ENCODE measurements around the gene FUBP3. TPM values are rescaled to one million over a fixed set of nuclear protein-coding genes. Genes with fewer than 3 reads are reported as not detected.

FUBP3 gene
- total RNA-seq, 4 donors from 2014 or later, result 20.7 to 41.1 (median 36.9) TPM

DNA sequence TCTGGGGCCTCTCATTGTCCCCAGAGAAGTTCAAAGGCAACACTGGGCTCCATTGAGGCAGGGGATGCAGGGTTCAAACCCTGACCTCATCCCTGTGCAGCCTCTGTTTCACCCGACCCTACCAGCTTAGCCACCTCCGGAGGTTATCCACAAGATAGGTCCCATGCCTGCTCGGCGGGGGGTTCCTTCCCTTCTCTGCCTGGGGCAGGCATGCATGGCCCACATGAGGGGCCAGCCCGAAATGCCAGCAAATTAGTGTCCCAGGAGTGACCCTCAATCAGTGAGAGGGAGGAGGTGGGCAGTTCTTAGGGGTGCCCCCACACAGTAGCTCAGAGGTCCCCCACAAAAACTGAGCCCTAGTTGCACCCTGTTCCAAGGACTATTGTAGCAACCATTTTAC lies 24.8 kb upstream of the FUBP3 start:
- H3K4me3 ChIP-seq, result no peak overlapping the region
- no peaks in the 10 kb centered on the region for H3K36me3 ChIP-seq
- TF ChIP-seq, protein P1, sequence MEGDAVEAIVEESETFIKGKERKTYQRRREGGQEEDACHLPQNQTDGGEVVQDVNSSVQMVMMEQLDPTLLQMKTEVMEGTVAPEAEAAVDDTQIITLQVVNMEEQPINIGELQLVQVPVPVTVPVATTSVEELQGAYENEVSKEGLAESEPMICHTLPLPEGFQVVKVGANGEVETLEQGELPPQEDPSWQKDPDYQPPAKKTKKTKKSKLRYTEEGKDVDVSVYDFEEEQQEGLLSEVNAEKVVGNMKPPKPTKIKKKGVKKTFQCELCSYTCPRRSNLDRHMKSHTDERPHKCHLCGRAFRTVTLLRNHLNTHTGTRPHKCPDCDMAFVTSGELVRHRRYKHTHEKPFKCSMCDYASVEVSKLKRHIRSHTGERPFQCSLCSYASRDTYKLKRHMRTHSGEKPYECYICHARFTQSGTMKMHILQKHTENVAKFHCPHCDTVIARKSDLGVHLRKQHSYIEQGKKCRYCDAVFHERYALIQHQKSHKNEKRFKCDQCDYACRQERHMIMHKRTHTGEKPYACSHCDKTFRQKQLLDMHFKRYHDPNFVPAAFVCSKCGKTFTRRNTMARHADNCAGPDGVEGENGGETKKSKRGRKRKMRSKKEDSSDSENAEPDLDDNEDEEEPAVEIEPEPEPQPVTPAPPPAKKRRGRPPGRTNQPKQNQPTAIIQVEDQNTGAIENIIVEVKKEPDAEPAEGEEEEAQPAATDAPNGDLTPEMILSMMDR (IDR thresholded peaks at IDR 0.05), result no peak
- TF ChIP-seq POLR2AphosphoS5 (IDR thresholded peaks at IDR 0.05) (no peak), POLR2A (IDR thresholded peaks at IDR 0.05) (no peak), EP300 (IDR thresholded peaks at IDR 0.05; ENCODE audit: low read depth) (no peak)
- DNase-seq, result no peak
- WGBS, 2 donors (ENCODE audit: low coverage in 1 of 2), result 80 to 89% methylated on average over 2 to 5 of the region's 5 CpGs
- peaks cover 16% of the 10 kb centered on the region for H3K27me3 ChIP-seq
- in situ Hi-C loops (cut with MboI; ENCODE audit: low pct_ligation_motif_present in 1 of 4, low pct_unique_long_range_greater_than_20kb in 1 of 4, low sequenced_read_pairs in 3 of 4), result no loop called here
- H3K9me3 ChIP-seq, result peaks cover 0 to under 1% of the 10 kb centered on the region in 2 donors
- intact Hi-C loops (cut with DNase I; ENCODE audit: low total_unique reads), result no loop called here
- no peak overlapping the region for H3K27ac ChIP-seq
- H3K4me1 ChIP-seq, result no peaks in the 10 kb centered on the region

DNA sequence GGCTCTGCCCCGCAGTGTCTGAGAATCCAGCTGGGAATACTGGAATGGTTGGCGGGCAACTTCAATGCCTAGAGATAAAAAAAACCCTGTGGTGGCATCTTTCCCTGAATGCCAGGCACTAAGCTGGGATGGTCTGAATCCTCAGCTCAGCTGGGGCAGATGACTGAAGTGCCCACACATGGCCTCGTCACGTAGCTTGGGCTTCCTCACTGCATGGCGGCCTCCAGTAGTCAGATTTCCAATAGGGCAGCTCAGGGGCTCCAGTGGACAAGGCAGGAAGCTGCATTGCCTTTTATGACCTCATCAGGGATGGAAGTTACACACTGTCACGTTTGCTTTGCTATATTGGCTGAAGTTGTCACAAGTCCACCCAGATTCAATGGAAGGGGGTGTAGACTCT lies 24.3 kb upstream of the FUBP3 start:
- peaks cover 16% of the 10 kb centered on the region for H3K27me3 ChIP-seq
- H3K36me3 ChIP-seq, result no peaks in the 10 kb centered on the region
- intact Hi-C loops (cut with DNase I; ENCODE audit: low total_unique reads) (no loop called here), in situ Hi-C loops (cut with MboI; ENCODE audit: low pct_ligation_motif_present in 1 of 4, low pct_unique_long_range_greater_than_20kb in 1 of 4, low sequenced_read_pairs in 3 of 4) (no loop called here)
- TF ChIP-seq, protein P1 (IDR thresholded peaks at IDR 0.05), result no peak
- TF ChIP-seq POLR2A (IDR thresholded peaks at IDR 0.05), result no peak
- no peak for DNase-seq
- no peaks in the 10 kb centered on the region for H3K9me3 ChIP-seq
- WGBS, 2 donors (ENCODE audit: low coverage in 1 of 2), result 85% methylated on average over 6 of the region's 6 CpGs; no CpG with 5 or more reads in 1 of the 2 donors
- no peak overlapping the region for H3K4me3 ChIP-seq
- no peak overlapping the region for H3K27ac ChIP-seq
- H3K4me1 ChIP-seq, result no peaks in the 10 kb centered on the region

DNA sequence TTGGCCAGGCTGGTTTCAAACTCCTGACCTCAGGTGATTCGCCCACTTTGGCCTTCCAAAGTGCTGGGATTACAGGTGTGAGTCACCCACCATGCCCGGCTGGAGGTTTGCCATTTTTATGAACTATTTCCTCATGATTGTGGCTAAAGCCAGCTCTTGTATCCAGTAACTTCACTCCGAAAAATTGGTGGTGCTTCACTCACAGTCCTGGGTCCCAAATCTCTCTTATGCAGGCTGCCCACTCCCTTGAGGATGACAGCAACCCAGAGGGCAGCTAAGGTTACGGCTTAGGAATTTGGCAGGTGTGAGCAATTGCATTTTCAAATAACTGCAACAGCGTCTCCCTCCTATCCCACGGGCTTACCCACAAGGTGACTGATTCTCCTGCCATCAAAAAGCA lies 23.4 kb upstream of the FUBP3 start:
- DNase-seq, result no peak
- in situ Hi-C loops (cut with MboI; ENCODE audit: low pct_ligation_motif_present in 1 of 4, low pct_unique_long_range_greater_than_20kb in 1 of 4, low sequenced_read_pairs in 3 of 4), result no loop called here
- 30 to 49% methylated on average over 3 to 6 of the region's 6 CpGs for WGBS, 2 donors (ENCODE audit: low coverage in 1 of 2)
- no peak for TF ChIP-seq POLR2AphosphoS5 (IDR thresholded peaks at IDR 0.05)
- TF ChIP-seq, protein P1 (IDR thresholded peaks at IDR 0.05), result no peak
- TF ChIP-seq EP300 (IDR thresholded peaks at IDR 0.05; ENCODE audit: low read depth), result no peak
- TF ChIP-seq POLR2A (IDR thresholded peaks at IDR 0.05), result no peak
- Histone ChIP-seq H3K4me1 (no peaks in the 10 kb centered on the region), H3K36me3 (no peaks in the 10 kb centered on the region), H3K4me3 (no peak overlapping the region), H3K27ac (no peak overlapping the region), H3K9me3 (no peaks in the 10 kb centered on the region), H3K27me3 (peaks cover 16% of the 10 kb centered on the region)
- intact Hi-C loops (cut with DNase I; ENCODE audit: low total_unique reads), result no loop called here

DNA sequence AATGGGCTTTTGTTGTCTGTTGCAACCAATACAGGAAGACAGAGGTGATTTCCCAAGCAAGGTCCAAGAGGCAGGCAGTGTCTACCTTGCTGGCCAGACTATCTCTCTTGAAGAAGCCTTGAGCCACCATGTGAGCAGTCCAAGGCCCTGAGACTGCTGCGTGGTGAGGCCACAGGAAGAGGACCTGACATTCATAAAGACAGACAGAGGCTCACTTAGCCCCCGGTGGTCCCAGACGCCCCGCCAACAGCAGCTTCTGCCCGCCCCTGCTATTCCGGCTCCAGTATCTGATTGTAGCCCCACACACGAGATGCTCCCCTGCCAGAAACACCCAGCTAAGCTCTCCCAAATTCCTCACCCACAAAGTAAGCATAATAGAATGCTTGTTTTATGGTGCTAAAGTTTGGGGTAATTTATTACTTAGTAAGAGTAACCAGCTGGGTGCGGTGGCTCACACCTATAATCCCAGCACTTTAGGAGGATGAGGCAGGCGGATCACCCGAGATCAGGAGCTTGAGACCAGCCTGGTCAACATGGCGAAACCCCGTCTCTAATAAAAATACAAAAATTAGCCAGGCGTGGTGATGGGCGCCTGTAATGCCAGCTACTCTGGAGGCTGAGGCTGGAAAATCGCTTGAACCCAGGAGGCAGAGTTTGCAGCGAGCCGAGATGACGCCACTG lies 22.8 kb upstream of the FUBP3 start:
- TF ChIP-seq EP300 (IDR thresholded peaks at IDR 0.05; ENCODE audit: low read depth) (no peak), POLR2A (IDR thresholded peaks at IDR 0.05) (no peak), POLR2AphosphoS5 (IDR thresholded peaks at IDR 0.05) (no peak)
- TF ChIP-seq, protein P1 (IDR thresholded peaks at IDR 0.05), result no peak
- in situ Hi-C loops (cut with MboI; ENCODE audit: low pct_ligation_motif_present in 1 of 4, low pct_unique_long_range_greater_than_20kb in 1 of 4, low sequenced_read_pairs in 3 of 4), result no loop called here
- H3K9me3 ChIP-seq, result no peaks in the 10 kb centered on the region
- intact Hi-C loops (cut with DNase I; ENCODE audit: low total_unique reads), result no loop called here
- H3K4me1 ChIP-seq, result no peaks in the 10 kb centered on the region
- no peak overlapping the region for H3K27ac ChIP-seq
- no peak overlapping the region for H3K4me3 ChIP-seq
- no peak for DNase-seq
- H3K27me3 ChIP-seq, result peaks cover 16% of the 10 kb centered on the region
- 48 to 75% methylated on average over 7 to 18 of the region's 18 CpGs for WGBS, 2 donors (ENCODE audit: low coverage in 1 of 2)
- H3K36me3 ChIP-seq, result no peaks in the 10 kb centered on the region
